Stimulated activated CD8-positive, alpha-beta memory T cell treated with anti-CD3 and anti-CD28 coated beads, Interleukin-15, amount 100 ng/mL, for 24 hours (primary cell): ENCODE measurements around the gene FGFR2.

Experiments used
- DNase-seq: peaks from one replicate; pipeline ENCODE4 v3.0.0-alpha.2; 2020; ENCODE audit warnings: low read depth

FGFR2 gene

DNA sequence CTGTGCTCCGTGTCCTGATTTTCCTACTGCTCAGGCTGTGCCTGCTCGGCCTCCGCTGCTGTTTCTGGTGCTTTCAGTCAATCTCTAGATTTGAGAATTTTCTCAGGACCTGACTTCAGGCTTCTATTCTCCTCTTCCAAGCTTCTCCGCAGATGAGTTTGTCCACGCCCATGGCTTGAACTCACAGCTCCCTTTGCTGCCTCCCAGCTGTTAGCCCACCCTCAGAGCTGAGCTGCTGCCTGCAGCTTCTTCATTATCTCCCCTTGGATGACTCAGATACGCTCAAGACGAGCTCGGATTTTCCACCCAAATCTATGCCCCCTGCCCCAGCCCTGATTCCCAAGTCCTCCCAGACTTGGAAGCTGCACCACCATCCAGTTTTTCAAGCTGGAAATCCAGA is 104.7 kb downstream of the FGFR2 start:
- no peak for DNase-seq

GRCh38 chr10:121490871-121491519 is 107.2 kb downstream of the FGFR2 start:
- no peak for DNase-seq

DNA sequence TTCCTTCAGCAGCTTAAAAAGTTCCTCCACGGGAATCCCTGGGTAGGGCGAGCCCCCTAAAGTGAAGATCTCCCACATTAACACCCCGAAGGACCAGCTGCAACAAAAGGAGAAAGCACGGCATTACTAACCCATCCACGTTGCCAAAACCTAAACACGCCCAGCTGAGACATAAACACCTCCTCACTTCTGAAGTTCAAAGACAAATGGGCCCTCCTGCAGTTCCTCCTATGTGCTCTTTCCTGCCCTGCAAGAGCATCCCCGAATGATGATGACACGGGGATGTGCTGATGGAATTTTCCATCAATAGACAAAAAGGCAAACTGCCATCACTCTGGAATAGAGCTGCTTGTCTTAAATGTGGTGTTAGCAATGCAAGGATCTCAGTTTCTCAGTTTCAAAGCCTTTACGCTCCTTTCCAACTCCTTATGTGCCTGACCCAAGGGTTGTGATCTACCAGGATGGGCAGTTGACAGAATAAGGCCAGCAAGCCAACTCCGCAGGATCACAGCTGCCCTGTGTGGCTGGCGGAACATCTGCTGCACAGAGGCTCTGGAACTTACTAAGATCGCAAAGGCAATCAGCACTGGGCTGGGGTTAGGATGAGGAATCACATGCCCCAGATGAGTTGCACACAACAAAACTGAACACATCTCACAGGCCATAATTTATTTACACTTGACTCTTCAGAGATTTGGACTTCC is 112.7 kb downstream of the FGFR2 start:
- DNase-seq, result no peak

DNA sequence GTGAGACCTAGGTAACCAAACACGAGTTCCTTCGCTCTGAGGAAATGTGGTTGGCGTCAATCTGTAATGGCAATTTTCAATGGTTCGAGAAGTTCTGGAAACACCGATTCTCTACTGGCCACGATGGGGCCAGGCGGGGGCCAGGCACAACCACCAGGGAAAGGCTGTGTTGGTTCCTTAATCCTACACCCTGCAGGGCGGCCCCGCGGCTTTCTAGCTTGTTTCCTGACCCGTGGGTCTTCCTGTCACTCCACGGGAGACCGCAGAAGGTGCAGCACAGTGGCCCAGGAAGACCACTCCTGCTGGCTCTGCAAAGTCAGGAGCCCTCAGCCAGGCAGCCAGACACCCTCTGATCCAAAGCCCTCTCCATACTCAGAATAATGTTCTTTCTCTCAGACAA is 113.4 kb downstream of the FGFR2 start:
- no peak for DNase-seq

GRCh38 chr10:121484401-121484800 is 113.8 kb downstream of the FGFR2 start:
- no peak for DNase-seq

DNA sequence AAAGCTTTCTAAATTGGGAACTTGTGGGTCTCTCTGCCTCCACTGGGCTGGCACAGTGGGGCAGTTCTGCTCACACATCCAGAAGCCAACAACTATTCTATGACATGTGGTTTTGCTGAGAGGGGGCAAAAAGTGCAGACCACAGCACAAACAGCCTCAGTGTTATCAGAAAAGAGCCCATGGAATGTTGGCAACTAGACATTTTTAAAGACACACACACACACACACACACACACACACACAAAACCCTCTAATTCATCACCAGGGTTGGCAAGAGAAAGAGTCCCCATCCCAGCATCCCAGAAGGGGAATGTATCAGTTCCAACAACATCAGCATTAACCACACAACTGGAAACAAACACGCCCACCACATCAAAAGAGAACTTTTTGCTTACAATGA is 117.1 kb downstream of the FGFR2 start:
- no peak for DNase-seq

DNA sequence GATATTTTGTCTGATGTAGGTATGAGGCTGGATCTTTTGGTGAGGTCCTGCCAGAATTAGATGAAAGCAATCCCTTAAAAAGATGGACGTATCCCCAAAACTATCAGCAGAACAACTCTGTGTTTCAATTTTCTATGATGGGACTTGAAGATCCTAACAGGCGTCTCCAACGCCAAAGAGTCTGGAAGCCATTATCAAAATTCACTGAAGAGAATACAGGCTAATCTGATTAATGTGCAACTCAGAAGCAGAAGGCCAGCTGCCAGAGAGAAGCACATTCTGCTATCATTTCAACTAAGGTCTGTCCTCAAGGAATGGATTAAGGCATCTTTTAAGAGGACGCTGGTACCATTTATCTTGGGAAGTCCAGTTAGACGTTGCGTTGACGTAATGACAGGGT is 119.7 kb downstream of the FGFR2 start:
- DNase-seq, result no peak

DNA sequence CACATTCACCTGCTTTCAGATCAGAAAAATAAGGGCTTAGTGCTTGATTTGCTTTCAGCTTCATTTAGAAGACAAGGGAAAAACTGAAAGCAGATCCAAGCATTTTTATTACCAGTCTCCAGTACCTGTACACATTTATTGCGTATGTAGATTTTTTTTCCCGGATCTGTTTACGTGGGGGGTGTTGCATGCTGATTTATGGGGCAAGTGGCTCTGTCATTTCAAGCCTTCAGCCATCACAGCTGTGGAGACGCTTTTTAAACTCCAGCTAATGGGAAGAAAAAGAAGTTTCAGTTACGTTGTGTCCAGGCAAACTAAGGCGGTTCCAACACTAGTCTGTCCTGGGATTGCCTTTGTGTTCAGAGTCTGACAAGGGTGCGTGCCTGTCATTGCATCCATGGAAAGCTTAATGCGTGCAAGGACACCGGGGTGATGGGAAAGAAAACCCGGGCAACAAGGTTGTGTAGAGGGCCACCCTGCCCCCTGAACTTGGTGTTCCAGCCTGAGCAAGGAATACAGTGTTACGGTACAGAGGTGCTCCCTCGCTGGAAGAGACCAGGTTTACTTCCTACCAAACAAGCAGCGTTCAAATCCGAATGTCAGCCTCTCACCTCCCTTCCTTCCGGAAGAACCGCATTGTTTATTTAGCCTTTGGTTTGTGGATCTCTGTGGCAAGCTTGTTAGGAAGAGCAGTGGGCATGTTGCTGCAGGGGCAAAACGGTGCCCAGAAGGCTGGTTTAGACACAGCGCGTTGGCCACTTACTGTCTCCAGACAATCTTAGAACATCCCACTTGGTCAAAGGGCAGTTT is 128.2 kb downstream of the FGFR2 start:
- DNase-seq, result no peak

- no peak for DNase-seq
These were observed 129.5 kb downstream of the FGFR2 start for GRCh38 chr10:121468726-121469125.

GRCh38 chr10:121466424-121466823 is 131.8 kb downstream of the FGFR2 start:
- DNase-seq, result no peak

DNA sequence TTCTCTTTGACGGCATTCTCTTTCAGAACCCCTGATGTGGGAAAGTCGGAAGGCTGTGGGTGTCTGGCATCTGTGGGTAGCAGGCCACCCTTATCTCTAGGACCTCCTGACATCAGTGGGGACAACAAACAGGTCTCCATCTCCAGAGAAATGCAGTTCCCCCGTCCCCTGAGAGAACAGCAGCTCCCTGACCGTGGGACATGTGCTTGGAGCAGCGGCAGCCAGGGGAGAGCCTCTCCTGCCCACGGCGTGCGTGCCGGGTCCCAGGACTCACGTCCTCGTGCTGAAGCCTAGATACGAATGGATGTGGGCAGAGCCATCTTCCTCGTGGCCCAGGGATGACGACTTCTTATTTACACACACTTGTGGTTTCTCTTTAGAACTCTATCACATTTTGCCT is 133.0 kb downstream of the FGFR2 start:
- no peak for DNase-seq

DNA sequence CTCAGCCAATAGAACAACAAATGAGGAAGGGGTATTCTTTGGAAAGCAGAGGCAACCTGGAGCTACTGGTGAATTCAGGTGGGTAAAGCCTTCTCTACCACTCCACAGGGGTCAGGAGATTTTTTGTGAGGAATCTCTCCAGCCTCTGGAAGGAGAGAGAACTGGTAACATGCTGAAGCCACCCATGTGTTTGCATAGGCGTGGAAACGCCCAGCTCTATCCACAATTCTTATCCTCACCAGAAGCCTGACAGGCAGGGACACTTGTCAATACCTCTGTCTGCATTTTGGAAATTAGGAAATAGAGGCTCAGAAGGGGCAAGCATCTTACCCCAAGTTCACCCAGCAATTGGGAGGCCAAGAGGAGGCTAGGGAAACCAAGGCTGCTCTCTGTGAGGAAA is 133.7 kb downstream of the FGFR2 start:
- no peak for DNase-seq

GRCh38 chr10:121462955-121463354 is 135.3 kb downstream of the FGFR2 start:
- no peak for DNase-seq

- DNase-seq, result no peak
These were observed 136.0 kb downstream of the FGFR2 start for GRCh38 chr10:121462281-121462680.

GRCh38 chr10:121461307-121461706 is 136.9 kb downstream of the FGFR2 start:
- no peak for DNase-seq

GRCh38 chr10:121460733-121461132 is 137.5 kb downstream of the FGFR2 start:
- DNase-seq, result no peak

GRCh38 chr10:121459622-121460453 is 138.4 kb downstream of the FGFR2 start:
- DNase-seq, result no peak

- DNase-seq, result no peak
These were observed 139.0 kb downstream of the FGFR2 start for GRCh38 chr10:121459279-121459621.

- no peak for DNase-seq
These were observed 140.5 kb downstream of the FGFR2 start for GRCh38 chr10:121457729-121458128.

GRCh38 chr10:121455377-121455776 is 142.9 kb downstream of the FGFR2 start:
- no peak for DNase-seq

GRCh38 chr10:121454781-121455180 is 143.5 kb downstream of the FGFR2 start:
- no peak for DNase-seq

- no peak for DNase-seq
These were observed 145.1 kb downstream of the FGFR2 start for GRCh38 chr10:121453160-121453559.
